HCT116 (cell line): Measurements from ENCODE around the gene KIAA0232. TPM values are rescaled to one million over a fixed set of nuclear protein-coding genes. Genes with fewer than 3 reads are reported as not detected.

ENCODE experiments used
- ATAC-seq: fragments of 200-7000 bp; cut with Tn5 transposase; 2 replicates; pipeline ENCODE4 v1.9.1; 2020; ENCODE audit warnings: mild to moderate bottlenecking, moderate library complexity
- BruUV-seq: library from RNA; stranded (reverse); fragments of 400-500 nt; replicated peaks from 2 replicates; lab custom pipeline; 2021; lab: Mats Ljungman, UMichigan
- CTCF ChIA-PET: fragments of 300-600 bp; sonication (Branson Sonifier 250); formaldehyde crosslinking; loops from one replicate; lab custom pipeline; 2021; ENCODE audit warnings: antibody characterized with exemption; lab: Charles Lee
- POLR2A ChIA-PET: fragments of 300-600, 350-600 bp; sonication (Branson Sonifier 250); formaldehyde crosslinking; loops from one replicate; lab custom pipeline; 2021; ENCODE audit warnings: antibody characterized with exemption; lab: Charles Lee
- RAD21 ChIA-PET, 2 experiments: fragments of 300-600 bp; sonication (Branson Sonifier 250); formaldehyde crosslinking; loops; one replicate each; lab custom pipeline; 2023; ENCODE audit warnings: low total read pairs in 2 of 2; ENCODE audit not compliant: uncharacterized antibody in 2 of 2, unreplicated experiment in 2 of 2, low non-redundant PET in 1 of 2; lab: Charles Lee
- DNase-seq: peaks from one replicate; pipeline ENCODE4 v3.0.0-alpha.2; 2010; ENCODE audit warnings: low read depth, low spot score
- H2AFZ ChIP-seq: fragments of 200-600 bp; shearing (Covaris generic), sonication (generic); 2 replicates; pipeline ENCODE4 v1.6.1; 2017; ENCODE audit warnings: low read depth, mixed run types, mixed read lengths, antibody characterized with exemption, low read length; ENCODE audit not compliant: poor library complexity, severe bottlenecking
- H3K27ac ChIP-seq: 2 replicates; pipeline ENCODE4 v1.5.1; 2012; ENCODE audit warnings: low read depth, low read length
- H3K27me3 ChIP-seq: fragments of 200-600 bp; sonication (generic); 2 replicates; pipeline ENCODE4 v1.6.1; 2016; ENCODE audit warnings: mixed run types, low read length, mixed read lengths; ENCODE audit not compliant: insufficient read depth
- H3K36me3 ChIP-seq, 2 experiments: fragments of 200-500 bp in 1 of 2; fragments of 200-600 bp in 1 of 2; sonication (Bioruptor generic) in 1 of 2; sonication (generic) in 1 of 2; 2 replicates each; pipeline versions ENCODE4 v1.5.1 to v1.6.1; 2014 to 2016; ENCODE audit warnings: low read length in 2 of 2, inconsistent platforms in 1 of 2, mixed read lengths in 1 of 2, mixed run types in 1 of 2; ENCODE audit not compliant: insufficient read depth in 2 of 2, control insufficient read depth in 1 of 2
- H3K4me1 ChIP-seq, 2 experiments: fragments of 200-600 bp in 1 of 2; sonication (generic) in 1 of 2; 2 replicates each; pipeline versions ENCODE4 v1.5.1 to v1.6.1; 2012 to 2017; ENCODE audit warnings: low read length in 2 of 2, inconsistent platforms in 1 of 2, mild to moderate bottlenecking in 1 of 2, mixed read lengths in 1 of 2, mixed run types in 1 of 2, moderate library complexity in 1 of 2; ENCODE audit not compliant: insufficient read depth in 2 of 2, control insufficient read depth in 1 of 2
- H3K4me2 ChIP-seq: fragments of 200-600 bp; sonication (generic); 2 replicates; pipeline ENCODE4 v1.6.1; 2017; ENCODE audit warnings: mixed run types, low read length, mixed read lengths
- H3K4me3 ChIP-seq, 2 experiments: fragments of 200-600 bp in 1 of 2; sonication (generic) in 1 of 2; replicated peaks in 1 of 2; 2 replicates each; pipeline ENCODE4 v1.5.1; 2011 to 2016; ENCODE audit warnings: low read length in 2 of 2, control low read depth in 1 of 2, low read depth in 1 of 2, mild to moderate bottlenecking in 1 of 2, mixed read lengths in 1 of 2, mixed run types in 1 of 2
- H3K79me2 ChIP-seq: fragments of 200-600 bp; sonication (generic); 2 replicates; pipeline ENCODE4 v1.6.1; 2017; ENCODE audit warnings: mild to moderate bottlenecking, mixed run types, low read length, moderate library complexity, mixed read lengths; ENCODE audit not compliant: insufficient read depth
- H3K9ac ChIP-seq: fragments of 200-600 bp; sonication (generic); 2 replicates; pipeline ENCODE4 v1.6.1; 2016; ENCODE audit warnings: low read length, mixed read lengths
- H3K9me2 ChIP-seq: fragments of 200-600 bp; sonication (generic), shearing (Covaris generic); 2 replicates; pipeline ENCODE4 v1.6.1; 2017; ENCODE audit warnings: mixed run types, mild to moderate bottlenecking, moderate library complexity; ENCODE audit not compliant: insufficient read depth
- H3K9me3 ChIP-seq, 2 experiments: fragments of 200-500 bp in 1 of 2; fragments of 200-600 bp in 1 of 2; sonication (Bioruptor generic) in 1 of 2; sonication (generic) in 1 of 2; 2 replicates each; pipeline ENCODE4 v1.6.1; 2014 to 2017; ENCODE audit warnings: low read length in 2 of 2, mixed read lengths in 2 of 2, inconsistent platforms in 1 of 2, low read depth in 1 of 2, mild to moderate bottlenecking in 1 of 2, mixed run types in 1 of 2, moderate library complexity in 1 of 2; ENCODE audit not compliant: control insufficient read depth in 1 of 2, insufficient read depth in 1 of 2
- H4K20me1 ChIP-seq: fragments of 200-600 bp; sonication (generic), shearing (Covaris generic); 2 replicates; pipeline ENCODE4 v1.6.1; 2017; ENCODE audit warnings: mixed run types, mild to moderate bottlenecking, moderate library complexity; ENCODE audit not compliant: insufficient read depth
- CEBPB ChIP-seq: IDR thresholded peaks from 2 replicates; pipeline ENCODE4 v1.6.1; 2012; ENCODE audit warnings: low read depth
- EGR1 ChIP-seq: IDR thresholded peaks from 2 replicates; pipeline ENCODE4 v1.6.1; 2012; ENCODE audit warnings: low read depth
- EZH2phosphoT487 ChIP-seq: fragments of 200-600 bp; IDR thresholded peaks from 2 replicates; pipeline ENCODE4 v1.6.1; 2018; ENCODE audit warnings: antibody characterized with exemption, borderline replicate concordance
- FOSL1 ChIP-seq: IDR thresholded peaks from 2 replicates; pipeline ENCODE4 v1.6.1; 2012; ENCODE audit warnings: low read depth
- JUND ChIP-seq: IDR thresholded peaks from 2 replicates; pipeline ENCODE4 v1.6.1; 2012
- POLR2A ChIP-seq: IDR thresholded peaks from 2 replicates; pipeline ENCODE4 v1.7.0; 2011; ENCODE audit warnings: borderline replicate concordance; ENCODE audit not compliant: insufficient read depth, insufficient read length; ENCODE audit errors: extremely low read depth
- SIN3A ChIP-seq: IDR thresholded peaks from 2 replicates; pipeline ENCODE4 v1.6.1; 2012; ENCODE audit warnings: low read depth
- SP1 ChIP-seq: IDR thresholded peaks from 2 replicates; pipeline ENCODE4 v1.6.1; 2012; ENCODE audit warnings: low read depth
- SRF ChIP-seq: IDR thresholded peaks from 2 replicates; pipeline ENCODE4 v1.6.1; 2012; ENCODE audit warnings: low read depth
- TCF7L2 ChIP-seq: IDR thresholded peaks from 2 replicates; pipeline ENCODE4 v1.7.0; 2011; ENCODE audit warnings: borderline replicate concordance, inconsistent platforms; ENCODE audit not compliant: insufficient read depth, insufficient read length; ENCODE audit errors: extremely low read depth
- YY1 ChIP-seq: IDR thresholded peaks from 2 replicates; pipeline ENCODE4 v1.6.1; 2011; ENCODE audit warnings: low read length, low read depth, moderate library complexity, mild to moderate bottlenecking; ENCODE audit not compliant: insufficient replicate concordance; ENCODE audit errors: extremely low read depth
- ZBTB33 ChIP-seq: IDR thresholded peaks from 2 replicates; pipeline ENCODE4 v1.6.1; 2011; ENCODE audit warnings: mild to moderate bottlenecking, low read length, moderate library complexity; ENCODE audit not compliant: insufficient replicate concordance; ENCODE audit errors: extremely low read depth
- intact Hi-C: fragments of 100-400 bp; cut with micrococcal nuclease; formaldehyde crosslinking; loops from 2 replicates; pipeline ENCODE4 v1.10.0; 2022
- total RNA-seq: library from RNA; stranded (reverse); gene quantifications from one replicate; pipeline ENCODE4 v1.2.1, GENCODE V29; 2021; ENCODE audit not compliant: unreplicated experiment
- TF ChIP-seq, protein P1 (sequence below), 3 experiments: fragments of 200-600 bp in 1 of 3; sonication (generic) in 1 of 3; IDR thresholded peaks in 2 of 3; conservative IDR thresholded peaks in 1 of 3; 2 replicates each; pipeline ENCODE4 v1.5.1; 2012 to 2017; ENCODE audit warnings: low read depth in 2 of 3, low read length in 2 of 3, antibody characterized with exemption in 1 of 3, borderline replicate concordance in 1 of 3, control low read depth in 1 of 3, mild to moderate bottlenecking in 1 of 3, mixed read lengths in 1 of 3, mixed run types in 1 of 3, moderate library complexity in 1 of 3; ENCODE audit not compliant: insufficient read depth in 1 of 3
- TF ChIP-seq, protein P2 (sequence below): IDR thresholded peaks from 2 replicates; pipeline ENCODE4 v1.6.1; 2012
- TF ChIP-seq, protein P3 (sequence below): IDR thresholded peaks from 2 replicates; pipeline ENCODE4 v1.6.1; 2012

The KIAA0232 gene
- total RNA-seq, 1 experiment from 2014 or later: 18.1 TPM

GRCh38 chr4:6781113-6781512 lies 1.4 kb upstream of the KIAA0232 start:
- H3K79me2 ChIP-seq: peaks cover 25% of the 10 kb centered on the region
- no peak for DNase-seq
- no peak overlapping the region for H2AFZ ChIP-seq
- no peak overlapping the region for H3K9ac ChIP-seq
- ChIA-PET POLR2A (no interaction called here), CTCF (no interaction called here), RAD21 (no interaction called here)
- no peaks in the 10 kb centered on the region; the same call in 1 of the 2 replicates for H3K27me3 ChIP-seq
- H3K4me3 ChIP-seq: no peak overlapping the region
- no peak overlapping the region for H3K27ac ChIP-seq
- no peaks in the 10 kb centered on the region for H3K9me2 ChIP-seq
- H4K20me1 ChIP-seq: peaks cover 6% of the 10 kb centered on the region; the same call in 1 of the 2 replicates
- H3K36me3 ChIP-seq: no peaks in the 10 kb centered on the region
- no peak overlapping the region for H3K4me2 ChIP-seq
- no peaks in the 10 kb centered on the region for H3K9me3 ChIP-seq
- ATAC-seq: no peak
- intact Hi-C loops: no loop called here
- TF ChIP-seq EZH2phosphoT487: no peak
- TF ChIP-seq ZBTB33: no peak
- TF ChIP-seq JUND: no peak
- TF ChIP-seq YY1: no peak
- no peak for TF ChIP-seq TCF7L2
- no peak for TF ChIP-seq CEBPB
- no peak for TF ChIP-seq SRF
- TF ChIP-seq SP1: no peak
- TF ChIP-seq SIN3A: no peak
- no peak for TF ChIP-seq EGR1
- TF ChIP-seq, protein P1, sequence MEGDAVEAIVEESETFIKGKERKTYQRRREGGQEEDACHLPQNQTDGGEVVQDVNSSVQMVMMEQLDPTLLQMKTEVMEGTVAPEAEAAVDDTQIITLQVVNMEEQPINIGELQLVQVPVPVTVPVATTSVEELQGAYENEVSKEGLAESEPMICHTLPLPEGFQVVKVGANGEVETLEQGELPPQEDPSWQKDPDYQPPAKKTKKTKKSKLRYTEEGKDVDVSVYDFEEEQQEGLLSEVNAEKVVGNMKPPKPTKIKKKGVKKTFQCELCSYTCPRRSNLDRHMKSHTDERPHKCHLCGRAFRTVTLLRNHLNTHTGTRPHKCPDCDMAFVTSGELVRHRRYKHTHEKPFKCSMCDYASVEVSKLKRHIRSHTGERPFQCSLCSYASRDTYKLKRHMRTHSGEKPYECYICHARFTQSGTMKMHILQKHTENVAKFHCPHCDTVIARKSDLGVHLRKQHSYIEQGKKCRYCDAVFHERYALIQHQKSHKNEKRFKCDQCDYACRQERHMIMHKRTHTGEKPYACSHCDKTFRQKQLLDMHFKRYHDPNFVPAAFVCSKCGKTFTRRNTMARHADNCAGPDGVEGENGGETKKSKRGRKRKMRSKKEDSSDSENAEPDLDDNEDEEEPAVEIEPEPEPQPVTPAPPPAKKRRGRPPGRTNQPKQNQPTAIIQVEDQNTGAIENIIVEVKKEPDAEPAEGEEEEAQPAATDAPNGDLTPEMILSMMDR (IDR thresholded peaks at IDR 0.05 in 2 of 3, conservative IDR thresholded peaks at IDR 0.05 in 1 of 3; ENCODE audit: borderline replicate concordance in 1 of 3, insufficient read depth in 1 of 3, low read depth in 2 of 3, low read length in 2 of 3): no peak
- TF ChIP-seq, protein P2, sequence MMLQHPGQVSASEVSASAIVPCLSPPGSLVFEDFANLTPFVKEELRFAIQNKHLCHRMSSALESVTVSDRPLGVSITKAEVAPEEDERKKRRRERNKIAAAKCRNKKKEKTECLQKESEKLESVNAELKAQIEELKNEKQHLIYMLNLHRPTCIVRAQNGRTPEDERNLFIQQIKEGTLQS: no peak
- no peak for TF ChIP-seq FOSL1
- TF ChIP-seq, protein P3, sequence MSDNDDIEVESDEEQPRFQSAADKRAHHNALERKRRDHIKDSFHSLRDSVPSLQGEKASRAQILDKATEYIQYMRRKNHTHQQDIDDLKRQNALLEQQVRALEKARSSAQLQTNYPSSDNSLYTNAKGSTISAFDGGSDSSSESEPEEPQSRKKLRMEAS: no peak
- no peak for TF ChIP-seq POLR2A
- no TSS peak for BruUV-seq
- H3K4me1 ChIP-seq: peaks cover 12 to 20% of the 10 kb centered on the region in 2 experiments
